ENCODE data around the gene IFI27L1. TPM values are rescaled to one million over a fixed set of nuclear protein-coding genes. Genes with fewer than 3 reads are reported as not detected.

IFI27L1 gene
- total RNA-seq, 2 donors from 2014 or later, result 11.1 to 138 TPM

DNA sequence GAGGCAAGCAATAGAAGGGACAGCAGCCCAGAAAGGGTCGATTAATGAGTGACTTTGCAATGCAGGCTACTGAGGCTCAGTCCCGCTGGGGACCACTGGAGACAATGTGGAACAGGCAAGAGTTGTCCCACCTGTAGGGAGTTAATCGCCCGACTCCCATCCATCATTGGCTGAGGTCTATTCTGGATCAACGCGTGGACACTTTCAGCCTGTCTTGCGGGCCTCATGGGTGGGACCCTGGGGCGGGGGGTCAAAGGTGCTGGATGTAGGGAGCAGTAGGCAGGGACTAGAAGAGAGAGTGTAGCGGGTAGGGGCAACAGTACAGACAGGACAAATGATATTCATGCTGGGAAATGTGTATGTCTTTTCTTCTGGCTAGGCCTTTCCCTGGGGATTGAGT, 42.2 kb downstream of the IFI27L1 start:
- Histone ChIP-seq H3K9me3 (no peaks in the 10 kb centered on the region), H3K4me3 (no peak overlapping the region), H3K36me3 (no peaks in the 10 kb centered on the region), H3K27me3 (replicated peaks; ENCODE audit: insufficient read depth) (no peaks in the 10 kb centered on the region), H3K27ac (no peak overlapping the region), H3K4me1 (replicated peaks) (no peaks in the 10 kb centered on the region)
- no peak for DNase-seq (ENCODE audit: low spot score)
- 93% methylated on average over 9 of the region's 9 CpGs for WGBS
- TF ChIP-seq CTCF (IDR thresholded peaks at IDR 0.05), result no peak
- TF ChIP-seq POLR2A (IDR thresholded peaks at IDR 0.05), result no peak
- no peak for TF ChIP-seq POLR2AphosphoS5 (IDR thresholded peaks at IDR 0.05)
- intact Hi-C loops (cut with DNase I), result no loop called here

GRCh38 chr14:94123868-94124267, 42.8 kb downstream of the IFI27L1 start:
- H3K36me3 ChIP-seq, result no peaks in the 10 kb centered on the region
- intact Hi-C loops (cut with DNase I), result no loop called here
- H3K27me3 ChIP-seq (replicated peaks; ENCODE audit: insufficient read depth), result no peaks in the 10 kb centered on the region
- no peaks in the 10 kb centered on the region for H3K9me3 ChIP-seq
- H3K4me1 ChIP-seq (replicated peaks), result no peaks in the 10 kb centered on the region
- H3K4me3 ChIP-seq, result no peak overlapping the region
- 94% methylated on average over 1 of the region's 1 CpG for WGBS
- H3K27ac ChIP-seq, result no peak overlapping the region
- TF ChIP-seq CTCF (IDR thresholded peaks at IDR 0.05), result no peak
- no peak for TF ChIP-seq POLR2A (IDR thresholded peaks at IDR 0.05)
- TF ChIP-seq POLR2AphosphoS5 (IDR thresholded peaks at IDR 0.05), result no peak
- DNase-seq (ENCODE audit: low spot score), result no peak

- Histone ChIP-seq H3K4me3 (no peak overlapping the region), H3K27me3 (replicated peaks; ENCODE audit: insufficient read depth) (no peaks in the 10 kb centered on the region), H3K27ac (no peak overlapping the region), H3K36me3 (no peaks in the 10 kb centered on the region), H3K9me3 (no peaks in the 10 kb centered on the region), H3K4me1 (replicated peaks) (no peaks in the 10 kb centered on the region)
- no peak for DNase-seq (ENCODE audit: low spot score)
- WGBS, result 86% methylated on average over 9 of the region's 9 CpGs
- intact Hi-C loops (cut with DNase I), result loop anchor here (5.0 kb wide), 1 partner anchor 42 kb away; the partner anchor contains the start of genes DDX24 and IFI27L1
- TF ChIP-seq POLR2AphosphoS5 (IDR thresholded peaks at IDR 0.05) (no peak), CTCF (IDR thresholded peaks at IDR 0.05) (no peak), POLR2A (IDR thresholded peaks at IDR 0.05) (no peak)
These were observed 43.7 kb downstream of the IFI27L1 start for GRCh38 chr14:94124582-94125377.

GRCh38 chr14:94125659-94126418, 44.7 kb downstream of the IFI27L1 start:
- no peak for DNase-seq (ENCODE audit: low spot score)
- Histone ChIP-seq H3K9me3 (no peaks in the 10 kb centered on the region), H3K27me3 (replicated peaks; ENCODE audit: insufficient read depth) (no peaks in the 10 kb centered on the region), H3K27ac (no peak overlapping the region), H3K4me1 (replicated peaks) (no peaks in the 10 kb centered on the region), H3K4me3 (no peak overlapping the region), H3K36me3 (no peaks in the 10 kb centered on the region)
- TF ChIP-seq POLR2AphosphoS5 (IDR thresholded peaks at IDR 0.05), result no peak
- no peak for TF ChIP-seq POLR2A (IDR thresholded peaks at IDR 0.05)
- no peak for TF ChIP-seq CTCF (IDR thresholded peaks at IDR 0.05)
- intact Hi-C loops (cut with DNase I), result loop anchor here (5.0 kb wide), 1 partner anchor 44 kb away; the partner anchor contains the start of genes DDX24 and IFI27L1
- 84% methylated on average over 6 of the region's 6 CpGs for WGBS
